Stimulated activated CD4-positive, alpha-beta T cell treated with anti-CD3 and anti-CD28 coated beads, Interleukin-15, amount 100 ng/mL, for 1 hour (primary cell): ENCODE data around the gene SIRPB1.
"Not testable (repeated sequence)": the region's sequence is repeated elsewhere in the genome, so short reads cannot be mapped to it uniquely, and the experiment has no call there.

Source experiments
- DNase-seq, 2 donors: peaks; one replicate each; pipeline ENCODE4 v3.0.0-alpha.2; 2020; ENCODE audit warnings: low read depth in 1 of 2, low spot score in 1 of 2

The SIRPB1 gene

DNA sequence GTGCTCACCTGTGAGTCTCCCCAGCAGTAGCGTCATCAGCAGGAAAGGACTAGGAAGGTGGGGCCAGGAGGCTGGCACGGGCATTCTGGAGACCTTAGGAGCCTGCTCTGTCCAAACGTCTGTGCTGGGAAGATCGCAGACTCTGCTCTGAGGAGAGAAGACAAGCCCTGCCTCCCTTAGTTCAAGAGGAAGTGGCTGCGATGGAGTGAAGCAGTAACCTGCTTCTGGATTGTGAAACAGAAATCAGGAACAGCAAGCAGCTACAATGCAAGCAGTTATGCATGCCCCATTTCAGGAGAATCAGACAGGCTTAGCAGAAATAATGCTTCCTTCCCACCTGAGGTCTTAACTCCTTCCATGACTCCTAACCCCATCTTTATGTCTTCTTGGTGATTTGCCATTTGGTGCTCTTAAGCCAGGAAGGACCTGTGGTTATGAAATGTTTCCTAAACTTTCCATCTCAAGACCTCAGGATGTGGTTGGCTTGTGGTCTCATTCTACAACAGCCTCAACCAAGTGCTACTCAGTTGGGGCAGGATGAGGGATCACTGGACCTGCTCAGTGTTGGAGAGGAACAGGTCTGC lies at the start of gene SIRPB1:
TSS of gene SIRPB1 (minus strand) at position 149 of the 584 bp plus-strand sequence. CDS start at position 84, 65 bp downstream.
- DNase-seq, result no peak

DNA sequence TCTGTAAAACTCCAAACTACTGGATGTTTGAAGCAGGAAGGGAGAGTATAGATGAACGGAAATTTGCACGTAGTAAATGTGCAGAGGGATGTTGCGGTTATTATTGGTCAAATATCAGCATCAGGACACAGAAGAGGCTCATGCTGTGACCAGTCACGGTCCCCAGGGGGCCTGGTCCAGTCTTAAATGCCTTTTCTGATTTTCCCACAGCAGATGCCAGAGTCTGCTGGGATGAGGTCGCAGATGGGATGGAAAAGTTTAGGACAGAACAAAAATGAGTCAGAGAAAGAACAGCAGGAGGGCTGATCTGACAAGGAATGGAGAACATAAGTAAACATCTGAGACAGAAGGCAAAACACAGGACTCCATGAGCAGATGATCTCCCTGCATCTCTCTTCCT lies 49.5 kb upstream of the SIRPB1 start:
- DNase-seq, result no peak

DNA sequence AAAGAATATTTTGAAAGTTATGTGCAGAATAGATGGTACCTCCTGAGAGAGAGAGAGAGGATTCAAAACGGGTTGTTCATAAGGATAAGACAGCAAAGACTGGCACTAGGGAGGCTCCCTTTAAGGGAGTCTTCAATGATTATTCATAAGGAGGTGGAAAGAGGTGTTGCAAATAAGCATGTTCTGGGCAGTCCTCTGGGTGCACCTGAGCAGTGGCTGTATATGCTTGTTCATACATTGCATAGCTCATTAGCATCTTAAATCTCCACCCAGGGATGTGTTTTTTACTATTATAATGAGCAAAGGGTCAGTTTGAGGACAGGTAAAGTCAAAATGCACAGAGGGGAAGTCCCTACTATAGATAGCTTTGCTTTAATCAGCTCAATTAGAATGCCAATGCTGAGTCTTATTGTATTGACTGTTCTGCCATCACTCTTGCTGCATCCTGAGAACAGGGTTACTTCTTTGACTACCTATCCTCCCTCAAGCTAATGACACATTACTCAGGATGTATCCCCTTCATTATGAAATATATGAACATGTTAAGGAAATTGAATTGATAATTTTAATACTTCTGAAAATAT lies 47.8 kb upstream of the SIRPB1 start:
- DNase-seq, result no peak

DNA sequence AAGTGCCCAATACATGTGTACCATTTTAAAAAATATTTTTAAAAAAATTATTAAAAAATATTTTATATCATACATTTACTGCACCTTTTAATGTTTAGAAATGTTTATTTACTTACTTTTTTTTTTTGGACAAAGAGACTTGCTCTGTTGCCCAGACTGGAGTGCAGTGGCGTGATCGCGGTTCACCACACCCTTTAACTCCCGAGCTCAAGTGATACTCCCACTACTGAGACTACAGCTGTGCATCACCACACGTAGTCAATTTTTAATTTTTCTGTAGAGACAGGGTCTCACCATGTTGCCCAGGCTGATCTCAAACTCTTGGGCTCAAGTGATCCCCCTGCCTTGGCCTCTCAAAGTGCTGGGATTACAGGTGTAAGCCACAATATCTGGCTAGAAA lies 47.0 kb upstream of the SIRPB1 start:
- no peak for DNase-seq

DNA sequence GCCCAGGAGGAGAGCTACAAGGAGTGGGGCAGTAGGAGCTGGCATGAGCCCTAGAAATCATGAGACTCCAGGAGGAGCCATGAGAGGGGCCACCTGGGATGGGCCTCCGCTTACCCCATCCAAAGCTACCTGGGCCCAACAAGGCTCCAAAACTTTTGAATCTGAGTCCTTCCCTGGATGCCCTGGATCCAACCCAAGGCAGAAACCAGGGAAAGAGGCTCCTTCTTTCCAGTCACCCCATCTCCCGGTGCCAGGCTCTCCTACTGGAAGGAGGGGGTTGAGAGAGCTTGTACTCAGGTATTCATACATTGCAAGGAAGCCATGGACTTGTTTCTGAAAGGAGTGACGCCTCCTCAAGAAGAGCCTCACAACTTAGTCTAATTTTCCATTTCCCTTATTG lies 45.5 kb upstream of the SIRPB1 start:
- DNase-seq, result no peak

DNA sequence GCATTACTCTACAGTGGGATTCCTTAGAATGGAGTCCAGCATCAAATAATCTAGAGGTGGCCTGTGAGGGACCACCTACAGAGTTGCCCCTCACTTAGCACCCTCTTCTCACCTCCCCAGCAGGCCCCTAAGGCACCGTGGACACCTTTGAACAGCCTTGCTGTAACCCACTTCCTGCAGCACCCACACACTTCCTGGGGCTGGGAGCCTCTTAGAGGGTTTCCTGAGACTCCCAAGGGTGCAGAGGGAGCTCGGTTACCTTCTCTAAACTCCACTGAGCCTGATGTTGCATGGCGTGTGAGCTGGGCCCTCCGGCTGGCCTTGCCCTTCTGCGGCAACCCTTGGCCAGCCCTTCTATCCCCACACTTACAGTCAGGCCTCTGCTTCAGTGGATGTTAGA lies 45.1 kb upstream of the SIRPB1 start:
- peak; percentile 19 to 26 for DNase-seq

DNA sequence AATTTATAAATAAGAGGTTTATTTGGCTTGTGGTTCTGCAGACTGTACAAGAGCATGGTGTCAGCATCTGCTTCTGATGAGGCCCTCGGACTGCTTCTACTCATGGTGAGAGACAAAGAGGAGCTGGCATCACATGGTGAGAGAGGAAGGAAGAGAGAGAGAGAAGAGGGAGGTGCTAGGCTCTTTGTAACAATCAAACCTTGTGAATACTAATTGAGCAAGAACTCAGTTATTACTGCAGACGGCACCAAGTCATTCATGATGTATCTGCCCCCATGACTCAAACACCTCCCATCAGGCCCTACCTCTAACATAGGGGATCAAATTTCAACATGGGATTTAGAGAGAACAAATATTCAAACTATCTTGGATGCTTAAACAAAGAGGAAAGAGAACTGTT lies 44.1 kb upstream of the SIRPB1 start:
- no peak for DNase-seq

DNA sequence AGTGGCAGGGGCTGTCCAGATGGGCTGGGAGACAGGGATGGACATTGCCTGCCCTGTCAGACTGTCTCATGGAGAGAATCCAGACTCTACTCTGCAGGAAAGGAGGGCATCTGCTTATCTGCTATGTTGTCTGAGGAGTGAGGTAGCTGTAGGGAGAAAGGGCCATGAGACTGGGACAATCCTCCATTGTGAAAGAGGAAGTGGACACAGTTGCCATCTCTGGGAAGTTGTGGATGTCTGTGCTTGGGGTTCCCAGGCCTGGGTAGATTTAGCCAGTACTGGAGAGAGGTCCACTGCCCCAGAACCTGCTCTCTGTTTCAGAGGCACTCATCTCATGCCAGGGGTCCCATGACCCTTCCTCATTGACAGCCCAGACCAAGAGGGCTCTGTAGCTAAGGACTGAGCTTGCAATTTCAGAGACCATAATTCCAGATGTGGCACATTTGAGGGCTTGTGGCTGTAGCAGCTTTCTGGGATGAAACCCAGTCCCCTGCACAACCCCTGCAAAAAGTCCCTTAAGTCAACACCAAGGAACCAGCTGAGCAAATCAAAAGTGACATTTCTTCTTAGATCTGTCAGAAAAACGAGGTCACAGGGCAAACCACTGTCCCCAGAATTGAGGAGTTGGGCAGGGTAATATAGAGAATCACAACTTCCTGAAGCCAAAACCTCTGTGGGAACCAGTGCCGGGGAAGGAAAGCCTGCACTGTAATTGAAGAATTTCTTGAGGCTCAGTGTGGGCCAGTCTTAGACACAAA lies 41.9 kb upstream of the SIRPB1 start:
- DNase-seq, result no peak

DNA sequence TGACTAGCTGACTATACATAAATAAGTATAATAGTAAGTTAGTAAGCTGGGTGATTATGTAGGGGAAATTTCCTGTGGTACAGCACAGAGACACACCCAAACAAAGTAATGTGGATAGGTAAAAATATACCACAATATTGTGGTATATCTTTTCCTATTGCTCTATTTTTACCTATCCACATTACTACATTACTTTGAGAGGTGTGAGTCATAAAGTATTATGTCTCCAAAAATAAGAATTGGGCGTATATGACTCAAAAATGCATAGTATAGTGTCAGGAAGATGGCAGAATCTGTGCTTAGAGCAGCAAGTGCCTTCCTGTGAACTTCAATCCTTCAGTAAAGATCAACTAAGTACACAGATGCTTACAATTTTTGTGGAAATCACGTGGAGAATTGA lies 40.4 kb upstream of the SIRPB1 start:
- no peak for DNase-seq

DNA sequence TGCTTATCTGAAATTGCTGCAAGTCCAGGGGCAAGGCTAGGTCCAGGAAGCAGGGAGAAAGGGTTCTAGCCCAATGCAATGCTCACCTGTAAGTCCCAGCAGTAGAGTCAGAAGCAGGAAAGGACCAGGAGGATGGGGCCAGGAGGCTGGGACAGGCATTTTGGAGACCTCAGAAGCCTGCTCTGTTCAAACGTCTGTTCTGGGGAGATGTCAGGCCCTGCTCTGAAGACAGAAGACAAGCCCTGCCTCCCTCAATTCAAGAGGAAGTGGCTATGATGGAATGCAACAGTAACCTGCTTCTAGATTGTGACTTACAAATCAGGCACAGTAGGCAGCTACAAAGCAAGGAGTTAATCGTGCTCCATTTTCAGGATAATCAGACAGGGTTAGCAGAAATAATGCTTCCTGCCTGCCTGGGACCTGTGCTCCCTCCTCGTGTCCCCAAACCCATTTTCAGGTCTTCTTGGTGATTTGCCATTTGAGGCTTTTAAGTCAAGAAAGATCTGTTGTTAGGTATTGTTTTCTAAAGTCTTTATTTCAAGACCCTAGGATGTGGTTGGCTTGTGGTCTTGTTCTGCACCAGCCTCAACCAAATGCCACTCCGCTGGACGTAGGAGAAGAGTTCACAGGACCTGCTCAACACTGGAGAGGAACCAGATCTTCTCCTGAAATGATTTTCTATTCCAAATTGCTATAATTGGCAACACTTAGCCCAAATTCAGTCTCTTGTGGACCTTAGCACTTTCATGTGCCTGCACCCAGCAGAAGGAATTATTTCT lies 37.9 kb upstream of the SIRPB1 start, which contains the start of gene SIRPG:
TSS of gene SIRPG (minus strand) at position 224 of the 779 bp plus-strand sequence. CDS start at position 159, 65 bp downstream.
- DNase-seq, result peak in 1 of 2 donors; percentile 7

DNA sequence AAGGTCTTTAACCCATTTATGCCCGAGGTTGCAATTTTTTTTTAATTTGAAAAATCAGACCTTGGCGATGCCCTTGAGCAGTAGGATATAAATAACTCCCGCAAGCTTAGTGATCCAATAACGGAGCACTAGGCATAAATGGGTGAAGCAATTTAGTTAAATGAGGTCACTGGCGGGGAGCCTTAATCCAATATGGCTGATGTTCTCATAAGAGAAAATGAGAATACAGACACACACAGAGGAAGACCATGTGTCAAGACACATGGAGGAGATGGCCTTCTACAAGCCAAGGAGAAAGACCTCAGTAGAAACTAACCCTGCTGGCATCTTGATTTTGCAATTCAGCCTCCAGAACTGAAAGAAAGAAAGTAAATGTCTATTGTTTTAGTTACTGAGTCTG lies 37.0 kb upstream of the SIRPB1 start:
- no peak for DNase-seq

DNA sequence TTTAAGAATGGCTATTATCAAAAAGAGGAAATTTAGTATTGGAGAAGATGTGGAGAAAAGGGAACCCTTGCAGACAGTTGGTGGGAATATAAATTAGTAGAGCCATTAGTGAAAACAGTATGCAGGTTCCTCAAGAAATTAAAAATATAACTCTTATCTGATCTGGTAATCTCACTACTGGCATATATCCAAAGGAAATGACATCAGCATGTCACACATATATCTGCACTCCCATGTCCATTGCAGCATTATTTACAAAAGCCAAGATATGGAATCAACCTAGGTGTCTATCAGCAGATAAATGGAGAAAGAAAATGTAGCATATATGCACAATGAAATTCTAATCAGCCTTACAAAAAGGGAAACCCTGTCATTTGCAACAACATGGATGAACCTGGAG lies 35.2 kb upstream of the SIRPB1 start:
- no peak for DNase-seq

DNA sequence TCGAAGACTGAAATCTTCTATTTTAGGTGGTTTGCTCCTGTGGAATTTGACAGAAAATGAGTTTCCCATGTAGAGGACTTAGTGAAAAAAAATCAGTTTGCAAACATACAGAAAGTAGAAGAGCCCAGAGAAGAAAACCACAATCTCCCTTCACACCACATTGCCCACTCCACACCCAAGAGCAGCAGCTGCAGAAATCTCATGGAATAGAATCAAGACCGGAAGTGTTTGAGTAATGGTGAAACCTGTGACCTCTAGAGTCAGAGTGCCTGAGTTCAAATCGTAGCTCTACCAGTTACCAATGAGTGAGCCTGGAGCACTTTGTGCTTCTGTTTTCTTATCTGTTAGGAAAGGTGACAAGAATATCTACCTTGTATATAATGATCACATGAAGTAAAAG lies 33.2 kb upstream of the SIRPB1 start:
- DNase-seq, result no peak

DNA sequence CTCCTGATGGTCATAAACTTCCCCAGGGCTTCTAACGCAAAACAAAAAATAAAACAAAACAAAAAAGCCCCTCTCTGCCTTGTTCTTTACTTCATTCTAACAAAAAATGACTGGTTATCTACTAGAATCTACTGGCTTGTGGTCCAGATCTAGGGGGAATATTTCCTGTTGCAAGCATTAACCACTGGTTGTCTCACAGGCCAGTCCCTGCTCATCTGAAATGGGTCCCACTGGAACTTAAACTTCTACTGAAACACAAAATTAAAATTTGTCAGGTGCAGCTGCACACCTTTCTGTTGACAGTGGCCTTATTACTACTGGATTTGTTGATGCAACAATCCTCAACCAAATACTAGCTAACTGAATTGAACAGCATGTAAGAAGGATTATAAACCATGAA lies 32.3 kb upstream of the SIRPB1 start:
- no peak for DNase-seq

DNA sequence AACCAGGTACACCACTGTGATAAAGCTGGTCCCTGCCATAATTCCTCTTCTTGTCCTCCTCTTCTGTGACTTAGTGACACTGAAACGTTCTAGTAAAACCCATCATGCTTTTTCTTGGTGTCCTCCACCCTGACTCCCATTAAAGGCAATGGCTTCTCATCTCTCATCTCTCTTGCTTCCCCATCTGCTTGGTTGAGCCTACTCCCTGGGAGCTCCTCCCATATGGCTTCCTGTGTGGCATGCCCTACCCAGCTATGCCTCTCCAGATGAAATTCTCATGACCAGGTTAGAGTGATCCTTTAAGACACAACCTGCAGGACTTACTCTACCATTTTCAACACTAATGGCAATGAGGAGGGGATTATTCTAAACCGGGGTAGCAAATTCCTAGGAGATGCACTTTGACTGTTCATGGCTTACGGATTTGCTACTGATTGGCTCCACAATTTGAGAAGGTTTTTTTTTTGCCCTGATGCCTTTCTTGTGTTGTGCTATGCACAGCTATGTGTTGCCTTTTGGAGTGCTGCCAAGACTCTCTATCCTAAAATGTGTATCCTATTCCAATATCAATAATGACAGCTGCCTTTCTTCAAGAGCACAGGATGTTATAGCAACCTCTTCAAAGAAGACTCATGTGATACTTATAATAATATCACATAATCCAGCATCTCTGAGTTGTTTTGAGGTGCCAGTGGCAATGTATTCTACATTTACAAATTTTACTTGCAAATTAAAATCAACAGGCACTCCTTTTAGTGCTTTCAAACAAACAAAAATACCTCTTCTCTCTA lies 31.7 kb upstream of the SIRPB1 start:
- no peak for DNase-seq

DNA sequence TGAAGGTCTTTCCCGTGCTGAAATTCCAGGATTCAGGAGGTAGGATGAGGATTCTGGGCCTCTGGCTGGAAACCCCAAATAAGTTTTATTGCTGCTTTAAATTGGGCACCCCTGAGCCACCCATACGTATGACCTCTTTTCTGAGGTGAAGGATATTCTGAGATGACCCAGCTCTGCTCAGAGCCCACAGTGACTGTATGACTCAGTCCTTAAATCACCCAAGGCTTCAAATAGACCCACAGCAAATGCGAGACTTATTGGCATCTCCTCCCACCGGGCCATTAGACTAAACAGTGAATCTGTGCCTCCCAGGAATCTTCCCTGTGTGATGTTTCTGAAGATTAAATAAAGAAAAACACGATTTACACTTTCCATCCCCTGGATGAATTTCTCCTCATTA lies 28.3 kb upstream of the SIRPB1 start:
- DNase-seq, result no peak

DNA sequence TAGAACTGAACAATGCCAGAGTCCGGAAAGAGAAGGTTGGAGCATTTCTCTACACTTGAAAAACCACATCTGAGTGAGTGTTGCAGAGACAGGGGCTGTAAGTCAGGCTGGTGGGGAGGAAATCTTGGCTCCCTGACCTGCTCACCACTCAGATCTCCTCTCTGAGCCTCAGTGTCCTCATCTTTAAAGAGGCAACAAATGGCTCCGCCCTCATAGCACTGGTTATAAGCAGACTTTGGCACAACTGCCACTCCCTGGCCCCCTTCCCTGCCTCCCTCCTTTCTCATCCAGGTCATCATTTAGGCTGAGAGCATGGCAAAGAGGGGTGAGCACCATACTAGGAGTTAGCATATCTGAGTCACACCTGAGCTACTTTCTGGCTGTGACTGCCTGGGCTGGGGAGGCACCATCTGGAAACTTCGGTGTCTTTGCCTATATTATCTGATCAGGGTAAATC lies 27.2 kb upstream of the SIRPB1 start:
- DNase-seq, result no peak

DNA sequence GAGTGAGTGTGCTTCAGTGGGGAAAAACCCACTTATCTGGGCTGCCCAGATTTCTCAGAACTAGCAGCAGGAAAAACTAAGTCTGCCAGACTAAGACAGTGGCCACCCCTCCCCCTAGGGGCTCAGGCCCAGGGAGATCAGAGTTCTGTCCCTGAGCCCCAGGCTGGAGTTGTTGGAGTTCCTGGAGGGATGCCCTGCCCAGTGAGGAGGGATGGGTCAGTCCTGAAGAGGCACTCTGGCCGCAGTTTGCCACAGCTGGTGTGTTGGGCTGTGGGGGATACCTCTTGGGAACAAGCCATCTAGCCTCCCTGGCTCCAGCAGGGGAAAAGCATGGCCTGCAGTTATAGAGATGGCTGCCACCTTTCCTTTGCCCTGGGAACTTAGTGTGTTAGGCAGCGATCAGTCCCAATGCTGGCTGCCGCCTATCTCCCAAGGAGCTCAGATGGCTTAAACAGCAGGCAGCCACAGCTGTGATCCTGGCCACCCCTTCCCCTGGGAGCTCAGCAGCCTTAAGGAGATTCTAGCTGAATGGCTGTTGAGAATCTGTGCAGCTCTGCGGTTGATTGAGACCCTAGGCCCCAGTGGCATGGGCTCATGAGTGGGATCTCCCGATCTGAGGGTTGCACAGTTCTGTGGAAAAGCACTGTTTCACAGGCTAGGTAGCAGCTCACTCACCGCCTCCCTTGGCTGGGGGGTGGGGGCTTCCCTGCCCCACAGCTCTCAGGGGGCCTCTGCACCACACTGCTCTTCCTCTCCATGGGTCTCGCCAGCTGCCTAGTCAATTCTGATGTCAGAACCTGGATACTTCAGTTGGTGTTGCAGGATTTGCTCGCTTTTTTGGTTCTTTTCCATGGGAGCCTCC lies 24.5 kb upstream of the SIRPB1 start:
- no peak for DNase-seq

DNA sequence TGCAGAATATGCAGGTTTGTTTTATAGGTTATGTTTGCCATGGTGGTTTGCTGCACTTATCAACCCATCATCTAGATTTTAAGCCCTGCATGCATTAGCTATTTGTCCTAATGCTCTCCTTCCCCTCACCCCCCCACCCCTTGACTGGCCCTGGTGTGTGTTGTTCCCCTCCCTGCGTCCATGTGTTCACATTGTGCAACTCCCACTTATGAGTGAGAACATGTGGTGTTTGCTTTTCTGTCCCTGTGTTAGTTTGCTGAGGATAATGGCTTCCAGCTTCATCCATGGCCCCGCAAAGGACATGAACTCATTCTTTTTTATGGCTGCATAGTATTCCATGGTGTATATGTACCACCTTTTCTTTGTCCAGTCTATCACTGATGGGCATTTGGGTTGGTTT lies 18.8 kb upstream of the SIRPB1 start:
- DNase-seq, result not testable (repeated sequence)

DNA sequence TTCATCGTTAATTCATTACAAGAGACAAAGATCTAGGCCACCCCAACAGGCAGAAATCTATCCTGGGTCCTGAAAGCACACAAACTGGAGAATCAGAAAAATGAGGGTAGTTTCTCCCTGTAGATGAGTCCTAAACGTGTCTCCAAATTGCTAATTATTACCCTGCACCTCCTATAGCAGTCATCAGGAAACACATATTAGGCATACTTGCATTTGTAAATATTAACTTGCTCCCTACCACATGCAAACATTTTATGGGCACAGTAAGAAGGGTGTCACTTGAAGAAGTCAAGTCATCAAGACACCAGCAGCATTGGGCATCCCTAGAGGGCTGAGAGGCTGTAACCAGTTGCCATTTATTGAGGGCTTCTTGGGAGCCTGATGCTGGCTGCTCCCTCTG lies 17.9 kb upstream of the SIRPB1 start:
- no peak for DNase-seq
